HG02840 (cell line): ENCODE measurements around the gene MAP3K2.
A peak's percentile ranks its signal among the peaks of the same experiment; 100 is the strongest.

Source experiments
- ATAC-seq: cut with Tn5 transposase; IDR thresholded peaks from one replicate; pipeline ENCODE4 v1.9.1; 2021; ENCODE audit warnings: mild to moderate bottlenecking, moderate library complexity, moderate number of reproducible peaks; ENCODE audit not compliant: unreplicated experiment, low FRiP score

The MAP3K2 gene

DNA sequence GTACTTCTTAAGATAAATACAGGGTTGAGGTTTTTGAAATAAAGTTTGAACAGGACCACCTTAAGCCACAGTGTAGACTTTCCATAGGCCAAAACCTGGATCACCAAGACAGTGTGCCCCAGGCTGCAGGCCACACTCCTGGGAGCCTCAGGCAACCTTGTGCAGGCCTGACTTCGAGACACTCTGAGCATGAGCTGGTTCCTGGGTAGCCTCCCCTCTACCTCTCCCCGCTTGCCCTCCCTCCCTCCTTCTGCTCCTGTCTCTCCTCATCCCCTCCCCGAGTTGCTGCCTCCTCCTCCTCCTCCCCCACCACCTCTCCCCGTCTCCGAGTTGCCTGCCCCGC, 19.9 kb upstream of the MAP3K2 start:
- ATAC-seq = no peak

DNA sequence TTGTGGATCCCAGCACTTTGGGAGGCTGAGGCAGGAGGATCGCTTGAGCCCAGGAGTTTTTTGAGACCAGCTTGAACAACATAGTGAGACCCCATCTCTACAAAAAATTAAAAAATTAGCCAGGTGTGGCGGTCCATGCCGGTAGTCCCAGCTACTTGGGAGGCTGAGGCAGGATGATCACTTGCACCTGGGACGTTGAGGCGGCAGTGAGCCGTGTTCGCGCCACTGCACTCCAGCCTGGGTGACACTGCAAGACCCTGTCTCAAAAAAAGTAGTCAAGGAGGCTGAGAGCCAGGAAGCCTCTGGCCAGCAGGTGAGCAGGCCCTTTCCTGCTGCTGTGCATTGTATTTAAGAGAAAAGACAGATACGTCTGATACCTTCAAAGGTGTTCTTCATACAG, 19.3 kb upstream of the MAP3K2 start:
- no peak for ATAC-seq

DNA sequence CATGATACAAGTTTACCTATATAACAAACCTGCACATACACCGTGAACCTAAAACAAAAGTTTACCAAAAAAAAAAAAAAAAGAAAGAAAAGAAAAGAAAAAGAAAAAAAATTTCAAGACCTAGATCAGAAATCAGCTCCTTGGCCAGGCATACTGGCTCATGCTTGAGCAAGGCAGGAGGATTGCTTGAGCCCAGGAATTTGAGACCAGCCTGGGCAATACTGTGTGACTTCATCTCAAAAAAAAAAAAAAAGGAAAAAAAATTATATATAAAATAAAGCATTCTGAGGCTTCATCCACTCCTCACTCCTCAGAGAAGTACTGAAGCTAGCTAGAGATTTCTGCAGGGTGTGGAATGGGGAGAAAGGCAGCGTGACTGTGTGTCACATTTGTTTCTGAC, 18.7 kb upstream of the MAP3K2 start:
- no peak for ATAC-seq

DNA sequence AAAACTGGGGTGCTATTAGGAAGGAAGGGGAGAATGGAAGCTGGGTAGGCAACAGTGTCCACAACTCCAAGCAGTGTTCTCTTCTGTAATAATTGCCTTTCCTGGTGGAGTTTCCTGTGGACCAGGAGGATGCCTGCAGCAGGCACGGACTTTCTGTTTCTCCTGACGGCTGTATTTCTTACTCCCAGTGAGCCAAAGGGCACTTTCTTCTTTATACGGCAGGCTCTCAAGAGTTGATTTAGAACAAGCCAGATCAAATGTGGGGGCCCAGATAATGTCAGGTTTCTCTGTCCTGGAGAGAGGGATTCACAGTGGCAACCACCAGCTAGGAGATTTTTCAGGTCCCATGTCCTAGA, 17.5 kb upstream of the MAP3K2 start:
- no peak for ATAC-seq

DNA sequence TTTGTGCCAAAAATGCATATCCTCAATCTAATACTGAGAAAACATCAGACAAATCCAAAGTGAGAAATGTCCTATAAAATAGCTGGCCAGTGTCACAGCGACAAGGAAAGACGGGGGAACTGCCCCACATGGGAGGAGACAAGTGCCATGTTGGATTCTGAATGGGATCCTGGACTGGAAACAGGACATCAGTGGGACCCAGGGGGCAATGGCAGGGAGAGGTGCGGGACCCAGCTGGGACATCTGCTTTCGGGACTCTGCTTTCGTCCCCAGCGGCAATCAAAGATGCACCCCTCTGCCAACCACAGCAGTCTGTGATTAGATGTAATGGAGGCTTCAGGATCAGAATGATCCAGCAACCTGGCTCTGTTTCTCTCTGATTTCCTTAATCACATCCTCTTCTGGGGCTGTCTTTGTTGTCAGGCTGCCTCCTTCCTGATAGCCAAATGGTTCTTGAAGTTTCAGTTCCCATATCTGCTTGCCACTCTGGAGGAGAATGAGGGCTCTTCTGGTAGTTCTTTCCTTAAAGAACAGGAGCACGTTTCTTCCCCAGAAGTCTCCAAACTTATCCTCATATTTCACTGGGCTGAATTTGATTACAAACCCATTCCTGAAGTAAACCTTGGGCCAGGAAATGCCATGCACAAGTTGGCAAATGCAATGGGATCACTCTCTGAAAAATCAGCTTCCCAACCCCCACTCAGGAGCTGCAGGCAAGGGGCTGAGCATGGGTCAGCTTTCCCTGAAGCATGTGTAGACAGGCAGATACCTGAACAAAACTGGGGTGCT, 16.9 kb upstream of the MAP3K2 start:
- no peak for ATAC-seq

DNA sequence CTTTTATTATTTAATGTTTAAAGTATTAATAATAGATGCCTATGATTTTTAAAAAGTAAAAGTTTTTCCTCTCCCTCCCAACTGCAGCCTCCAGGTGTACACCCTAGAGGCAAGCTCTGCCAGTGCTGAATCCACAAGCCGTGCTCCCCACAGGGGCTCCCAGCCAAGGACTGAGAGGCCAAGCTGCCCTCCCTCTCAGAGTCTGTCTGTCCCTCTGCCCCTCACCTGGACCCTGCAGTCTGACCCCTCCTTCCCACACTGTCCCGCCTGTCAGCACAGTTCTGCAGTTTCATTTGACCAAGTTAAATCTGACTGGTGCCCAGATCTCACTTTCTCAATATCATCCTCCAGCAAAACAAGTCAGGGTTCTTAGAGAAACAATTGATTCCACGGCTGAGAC, 15.7 kb upstream of the MAP3K2 start:
- no peak for ATAC-seq

DNA sequence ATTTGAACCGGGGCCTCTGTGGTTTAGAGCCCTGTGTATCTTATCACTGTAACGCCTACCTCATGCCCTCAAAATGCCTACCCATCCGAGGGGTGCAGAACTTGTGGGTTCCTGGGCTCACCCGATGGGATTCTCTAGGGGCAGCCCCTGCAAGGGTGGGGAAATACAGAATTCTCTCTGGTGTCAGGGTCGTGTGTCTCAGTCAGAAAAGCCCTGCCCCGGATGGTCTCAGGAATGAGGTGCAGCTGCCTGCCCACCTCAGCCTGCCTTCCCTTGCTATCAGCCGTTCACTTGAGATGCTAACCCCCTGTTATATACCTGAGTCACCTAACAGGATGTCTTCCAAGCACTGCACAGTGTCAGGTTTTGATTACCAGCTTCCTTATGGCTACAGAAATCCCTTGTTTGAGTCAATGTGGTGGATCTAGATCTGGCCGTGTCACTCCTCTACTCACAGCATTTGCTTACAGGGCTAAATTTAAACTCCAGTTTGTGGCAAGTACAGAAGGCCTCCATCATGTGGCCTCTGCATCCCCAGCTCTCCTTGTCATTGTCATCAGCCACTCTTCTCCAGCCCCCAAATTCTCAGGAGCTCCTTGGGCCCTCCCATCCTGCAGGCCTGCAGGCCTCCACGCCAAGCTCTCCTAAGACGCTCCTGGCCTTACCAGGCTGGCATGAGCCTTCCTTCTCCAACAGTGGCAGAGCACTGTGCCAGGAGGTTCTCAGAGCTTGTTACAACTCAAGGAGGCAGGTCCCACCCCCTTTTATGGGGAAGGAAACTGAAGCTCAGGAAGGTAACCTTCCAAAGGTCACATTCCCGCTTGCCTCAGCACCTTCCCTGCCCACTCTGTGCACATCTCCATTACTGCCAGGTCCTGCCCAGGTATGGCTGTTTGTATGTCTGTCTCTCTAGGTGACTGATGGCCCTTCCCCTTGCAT, 14.3 kb upstream of the MAP3K2 start:
- no peak for ATAC-seq

DNA sequence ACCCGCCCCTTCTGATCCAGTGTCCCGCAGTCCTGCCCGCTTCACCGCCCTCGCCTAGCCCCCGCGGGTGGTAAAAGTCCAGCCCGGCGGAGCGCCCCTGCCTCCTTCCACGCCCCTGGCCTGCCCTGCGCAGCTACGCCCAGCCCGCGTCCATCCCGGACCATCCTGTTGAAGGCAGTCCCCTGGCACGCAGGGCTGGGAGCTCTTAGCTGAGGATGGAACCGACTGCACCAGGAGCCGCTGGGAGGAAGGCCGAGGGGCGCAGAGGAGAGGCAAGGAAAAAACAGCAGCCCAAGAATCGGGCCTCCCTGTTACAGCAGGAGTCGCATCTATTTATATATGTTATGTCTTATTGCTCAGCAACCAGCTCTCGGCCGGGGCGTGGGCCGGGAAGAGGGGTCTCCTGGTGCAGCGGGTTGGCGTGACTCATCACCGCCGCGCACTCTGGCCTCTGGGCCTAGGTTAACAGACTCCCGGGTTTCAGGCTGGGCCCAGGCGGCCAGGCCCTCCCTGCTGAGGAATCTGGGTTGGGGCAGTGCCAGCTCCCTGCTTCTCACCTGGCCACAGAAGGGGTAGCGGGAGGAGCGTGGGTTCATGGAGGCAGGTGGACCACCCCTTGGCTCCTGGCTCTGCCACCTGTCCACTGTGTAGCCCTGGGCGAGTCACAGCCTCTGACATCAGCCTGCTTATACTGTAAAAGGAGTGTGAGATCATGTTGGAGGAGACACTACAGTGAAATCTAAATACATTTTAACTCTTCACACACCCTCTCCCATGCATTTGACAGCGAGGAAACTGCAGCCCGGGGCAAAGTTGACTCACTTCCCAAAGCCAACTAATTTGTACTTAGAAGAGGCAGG, 13.4 kb upstream of the MAP3K2 start:
- no peak for ATAC-seq

DNA sequence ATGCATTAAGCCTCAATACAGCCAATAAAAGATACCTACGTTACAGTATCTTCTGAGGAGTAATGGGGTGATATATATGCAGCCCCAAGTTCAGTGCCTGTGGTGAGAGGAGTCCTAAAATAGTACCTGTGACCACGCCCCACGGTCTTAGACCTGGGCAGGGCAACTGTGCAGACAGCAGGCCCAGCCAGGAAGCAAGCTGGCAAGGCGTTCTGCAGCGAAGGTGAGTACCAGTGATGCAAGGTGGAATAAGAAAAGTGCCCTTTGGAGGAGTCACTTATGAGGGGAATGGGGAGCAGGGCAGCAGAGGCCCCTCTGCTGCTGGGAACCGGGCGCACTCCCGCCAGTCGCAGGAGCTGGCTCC, 12.7 kb upstream of the MAP3K2 start:
- no peak for ATAC-seq

DNA sequence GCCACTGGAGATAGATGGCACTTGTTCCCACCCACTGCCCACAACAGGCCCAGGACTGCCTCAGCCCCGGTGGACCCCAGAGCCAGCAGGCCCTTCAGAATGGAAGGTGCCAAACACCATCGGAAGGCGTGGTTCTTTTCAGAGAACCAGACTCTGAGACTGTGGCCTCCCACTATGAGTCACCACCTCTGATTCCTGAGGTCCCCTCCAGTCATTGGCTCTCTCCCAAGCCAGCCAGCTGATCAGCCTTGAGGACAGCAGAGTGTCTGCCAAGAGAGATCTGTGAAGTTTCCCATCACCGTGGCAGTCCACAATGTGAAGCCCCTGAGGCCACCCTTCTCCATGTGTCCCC, 10.4 kb upstream of the MAP3K2 start:
- ATAC-seq = peak; percentile 68

DNA sequence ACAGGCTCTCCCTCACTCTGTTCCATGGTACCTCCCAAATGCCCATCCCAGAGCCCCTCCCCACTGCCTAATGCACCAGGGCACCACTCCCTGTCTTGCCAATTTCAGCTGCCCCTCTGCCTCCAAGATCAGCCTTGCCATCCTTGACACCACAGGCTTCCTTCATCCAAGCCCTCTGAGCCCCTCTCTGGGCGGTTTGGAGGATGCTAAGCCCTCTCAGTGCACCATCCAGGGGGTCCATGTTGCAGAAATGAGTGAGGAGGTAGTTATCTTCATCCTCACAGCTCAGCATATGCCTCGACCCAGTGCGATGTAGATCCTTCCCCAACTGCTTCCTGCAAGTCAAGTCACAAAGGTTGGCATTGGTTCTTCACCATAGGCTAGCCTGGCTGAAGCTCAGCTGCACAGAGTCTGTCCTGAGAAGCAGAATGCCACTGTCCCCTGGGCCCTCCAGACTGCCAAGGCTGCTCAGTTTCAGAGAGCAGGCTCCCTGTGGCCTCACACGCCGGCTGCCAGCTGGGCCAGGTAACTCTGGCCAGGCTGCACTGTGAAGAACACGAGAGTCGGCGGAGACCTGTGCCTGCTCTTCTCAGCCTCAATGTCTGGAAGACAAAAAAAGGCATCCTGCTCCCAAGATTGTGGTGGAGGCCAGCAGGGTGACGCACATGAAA, 9.9 kb upstream of the MAP3K2 start:
- ATAC-seq = no peak

DNA sequence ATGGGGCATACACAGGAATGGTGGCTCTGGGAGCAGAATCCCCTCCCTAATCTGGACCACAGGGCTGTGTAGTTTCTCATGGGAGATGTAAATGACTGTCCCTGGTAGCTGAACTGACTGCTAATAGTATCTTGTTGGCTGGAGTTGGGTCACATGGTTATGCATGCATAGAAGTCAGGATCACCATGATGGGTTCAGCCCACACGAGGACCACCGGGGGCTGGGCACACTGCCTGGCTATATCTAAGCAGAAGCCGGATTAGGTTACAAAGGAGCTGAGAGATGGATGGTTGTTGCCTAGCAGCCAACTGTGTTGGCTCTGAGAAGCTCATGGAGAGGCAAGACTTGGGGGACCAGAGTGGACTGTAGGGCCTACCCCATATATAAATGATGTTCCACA, 6.7 kb upstream of the MAP3K2 start:
- no peak for ATAC-seq

DNA sequence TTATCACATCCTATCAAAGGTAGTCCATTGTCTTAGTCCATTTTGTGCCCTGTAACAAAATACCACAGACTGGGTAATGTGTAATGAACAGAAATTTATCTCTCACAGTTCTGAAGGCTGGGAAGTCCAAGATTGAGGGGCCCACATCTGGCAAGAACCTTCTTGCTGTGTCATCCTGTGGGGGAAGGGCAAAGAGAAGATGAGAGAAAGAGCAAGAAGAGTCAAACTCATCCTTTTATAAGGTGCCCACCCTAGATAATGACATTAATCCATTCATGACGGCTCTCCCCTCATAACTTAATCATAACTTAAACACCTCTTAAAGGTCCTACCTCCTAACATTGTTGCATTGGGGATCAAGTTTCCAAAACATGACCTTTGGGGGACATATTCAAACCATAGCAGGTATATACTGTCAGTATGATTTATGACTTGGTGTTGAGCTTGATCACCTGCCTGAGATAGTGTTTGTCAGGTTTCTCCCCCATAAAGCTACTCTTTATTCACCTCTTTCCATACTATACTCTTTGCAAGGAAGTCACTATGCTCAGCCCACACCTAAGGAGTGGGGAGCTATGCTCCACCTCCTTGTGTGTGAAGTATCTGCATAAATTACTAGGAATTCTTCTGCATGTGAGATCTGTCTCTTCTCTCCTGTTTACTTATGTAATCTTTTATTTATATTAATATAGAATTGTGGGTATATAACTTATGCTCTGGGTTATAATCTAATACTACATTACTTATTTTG, 5.2 kb upstream of the MAP3K2 start:
- no peak for ATAC-seq

DNA sequence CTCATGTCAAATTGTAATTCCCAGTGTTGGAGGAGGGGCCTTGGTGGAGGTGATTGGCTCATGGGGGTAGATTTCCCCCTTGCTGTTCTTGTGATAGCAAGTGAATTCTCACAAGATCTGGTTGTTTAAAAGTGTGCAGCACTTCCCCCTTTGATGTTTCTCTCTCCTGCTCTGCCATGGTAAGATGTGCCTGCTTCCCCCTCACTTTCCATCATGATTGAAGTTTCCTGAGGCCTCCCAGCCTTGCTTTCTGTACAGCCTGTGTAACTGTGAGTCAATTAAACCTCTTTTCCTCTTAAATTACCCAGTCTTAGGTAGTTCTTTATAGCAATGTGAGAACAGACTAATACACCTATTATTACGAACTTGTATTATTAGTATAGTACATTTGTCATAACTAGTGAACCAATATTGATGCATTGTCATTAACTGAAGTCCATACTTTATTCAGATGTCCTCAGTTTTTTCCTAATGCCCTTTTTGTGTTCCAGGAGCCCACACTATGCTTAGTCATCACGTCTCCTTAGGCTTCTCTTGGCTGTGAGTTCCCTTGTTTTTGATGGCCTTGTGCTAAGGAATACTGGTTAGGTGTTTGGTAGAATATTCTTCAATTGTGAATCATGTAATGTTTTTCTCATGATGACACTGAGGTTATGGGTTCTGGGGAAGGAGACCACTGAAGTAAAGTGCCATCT, 4.5 kb upstream of the MAP3K2 start:
- no peak for ATAC-seq

DNA sequence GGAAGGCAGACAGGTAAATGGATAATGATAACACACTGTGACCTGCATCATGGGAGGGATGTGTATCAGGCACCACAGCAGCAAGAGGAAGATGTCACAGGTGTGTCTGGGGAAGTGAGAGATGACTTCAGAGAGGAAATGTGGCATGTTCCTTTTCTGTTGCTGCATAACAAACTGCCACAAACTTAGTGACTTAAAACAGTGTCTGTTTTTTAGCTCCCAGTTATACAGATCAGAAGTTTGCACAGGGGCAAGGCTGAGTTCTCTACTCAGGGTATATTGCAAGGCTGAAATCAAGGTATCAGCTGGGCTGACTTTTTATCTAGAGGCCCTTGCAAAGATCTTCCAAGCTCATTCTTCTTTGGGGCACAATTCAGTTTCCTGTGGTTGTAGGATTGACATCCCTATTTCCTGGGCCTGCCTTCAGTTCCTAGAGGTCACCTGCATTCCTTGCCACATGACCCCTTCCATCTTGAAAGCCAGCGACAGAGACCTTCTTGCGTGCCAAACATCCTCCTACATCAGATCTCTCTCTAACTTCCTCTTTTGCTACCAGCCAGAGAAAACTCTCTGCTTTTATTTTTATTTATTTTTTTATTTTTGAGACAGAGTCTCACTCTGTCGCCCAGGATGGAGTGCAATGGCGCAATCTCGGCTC, 2.1 kb upstream of the MAP3K2 start:
- no peak for ATAC-seq

DNA sequence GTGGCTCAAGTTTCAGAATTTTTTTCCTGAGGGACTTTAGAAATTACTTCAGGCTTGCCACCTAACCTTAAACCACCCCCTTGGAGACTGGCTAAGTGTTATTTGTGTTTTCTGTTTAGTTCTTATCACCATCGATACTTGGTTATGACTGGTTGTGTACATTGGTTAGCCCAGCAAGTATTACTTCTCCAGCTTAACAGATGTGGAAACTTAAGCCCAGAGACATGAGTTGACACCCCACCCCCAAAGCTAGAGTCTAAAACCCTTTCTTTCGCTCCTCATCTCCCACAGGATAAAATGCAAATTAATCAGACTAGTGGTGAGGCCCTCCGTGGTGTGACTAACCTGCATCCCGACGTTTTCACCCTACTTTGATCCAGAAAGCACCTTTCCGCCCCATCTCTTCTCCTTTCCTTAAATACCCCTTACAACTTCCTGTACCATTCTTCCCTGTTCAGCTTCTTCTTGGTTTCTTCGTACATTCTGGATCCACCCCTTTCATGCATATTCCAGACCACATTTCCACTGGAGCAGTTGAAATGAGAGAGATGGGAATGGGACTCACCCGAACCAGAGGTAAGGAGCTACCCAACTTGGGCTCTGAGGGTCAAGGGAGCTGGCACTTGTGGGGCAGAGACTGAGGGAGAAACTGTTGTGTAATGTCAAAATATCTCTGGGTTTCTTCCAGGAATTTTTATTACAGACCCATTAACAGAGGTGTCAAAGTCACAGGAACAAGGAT, 819 bp upstream of the MAP3K2 start:
- ATAC-seq = peak; percentile 3

DNA sequence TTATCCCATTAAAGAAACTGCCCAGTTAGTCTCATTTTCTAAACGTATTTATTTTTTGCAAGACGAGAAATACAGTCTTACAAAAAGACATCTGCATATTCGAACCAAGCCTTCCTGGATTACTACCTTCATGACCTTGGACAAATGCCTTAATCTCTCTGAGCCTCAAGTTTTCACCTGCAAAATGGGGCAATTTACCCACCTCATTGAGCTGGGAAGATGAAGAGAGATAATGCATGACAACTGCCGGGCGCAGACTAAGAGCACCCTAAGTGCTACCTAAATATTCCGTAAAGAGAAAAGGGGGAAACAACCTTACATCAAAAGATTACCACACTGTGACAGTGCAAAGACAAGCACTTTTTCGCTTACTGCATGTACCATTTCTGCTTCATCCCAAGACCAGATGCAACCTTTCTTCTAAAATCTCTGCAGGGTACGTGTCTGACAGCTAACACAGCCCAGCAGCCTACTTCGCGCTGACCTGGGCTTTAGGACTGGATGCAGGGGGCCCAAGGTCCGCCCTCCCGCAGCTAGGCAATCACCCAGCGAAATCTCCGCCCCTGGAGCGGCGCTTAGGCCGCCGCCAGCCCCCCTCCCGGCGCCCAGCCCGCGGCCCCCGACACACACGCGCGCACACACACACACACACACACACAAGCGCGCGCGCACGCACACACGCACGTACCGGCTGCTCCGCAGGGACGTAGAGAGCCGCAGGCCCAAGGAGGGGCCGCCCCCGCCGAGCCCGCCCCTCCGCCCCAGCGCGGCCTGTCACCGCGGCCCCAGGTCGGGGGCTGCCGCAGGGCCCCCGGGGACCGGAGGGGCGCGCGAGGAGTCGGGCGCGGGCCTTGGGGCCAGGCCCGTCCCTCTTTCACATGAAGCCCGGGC, 766 bp downstream of the MAP3K2 start:
- ATAC-seq = peak; percentile 68
